RWPE1 (cell line): ENCODE data around the gene LRRC49.

ENCODE experiments used
- CTCF ChIA-PET: fragments of 350-600 bp; sonication (Branson Sonifier 250); formaldehyde crosslinking; extraction: SDS; loops from one replicate; lab custom pipeline; 2021; lab: Yijun Ruan, JAX
- POLR2A ChIA-PET: fragments of 400-600 bp; formaldehyde crosslinking; extraction: SDS; loops from one replicate; lab custom pipeline; 2020; ENCODE audit warnings: antibody characterized with exemption; ENCODE audit not compliant: low non-redundant PET; lab: Yijun Ruan, JAX
- DNase-seq: peaks from one replicate; pipeline ENCODE4 v3.0.0; 2012; ENCODE audit warnings: low spot score
- H3K27ac ChIP-seq: fragments of 450-650 bp; 2 replicates; pipeline ENCODE4 v1.5.1; 2017
- TF ChIP-seq, protein P1 (sequence below): fragments of 450-650 bp; conservative IDR thresholded peaks from 2 replicates; pipeline ENCODE4 v1.5.1; 2017; ENCODE audit warnings: low read depth, mild to moderate bottlenecking

LRRC49 gene

DNA sequence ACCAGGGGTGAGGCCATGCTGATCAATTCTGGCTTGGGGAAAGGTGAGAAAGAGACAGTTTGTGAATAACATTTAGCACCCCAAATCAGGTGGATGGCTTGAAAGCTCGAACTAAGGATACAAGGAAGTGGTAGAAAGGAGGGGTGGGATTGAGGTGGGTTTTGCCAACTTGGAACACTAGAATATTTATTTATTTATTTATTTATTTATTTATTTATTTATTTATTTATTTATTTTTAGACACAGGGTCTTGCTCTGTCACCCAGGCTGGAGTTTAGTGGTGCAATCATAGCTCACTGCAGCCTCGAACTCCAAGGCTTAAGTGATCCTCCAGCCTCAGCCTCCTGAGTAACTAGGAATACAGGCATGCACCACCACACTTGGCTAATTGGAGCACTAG is 191.6 kb downstream of the LRRC49 start:
- CTCF ChIA-PET = no interaction called here
- no peak for DNase-seq
- no peak overlapping the region for H3K27ac ChIP-seq
- TF ChIP-seq, protein P1, sequence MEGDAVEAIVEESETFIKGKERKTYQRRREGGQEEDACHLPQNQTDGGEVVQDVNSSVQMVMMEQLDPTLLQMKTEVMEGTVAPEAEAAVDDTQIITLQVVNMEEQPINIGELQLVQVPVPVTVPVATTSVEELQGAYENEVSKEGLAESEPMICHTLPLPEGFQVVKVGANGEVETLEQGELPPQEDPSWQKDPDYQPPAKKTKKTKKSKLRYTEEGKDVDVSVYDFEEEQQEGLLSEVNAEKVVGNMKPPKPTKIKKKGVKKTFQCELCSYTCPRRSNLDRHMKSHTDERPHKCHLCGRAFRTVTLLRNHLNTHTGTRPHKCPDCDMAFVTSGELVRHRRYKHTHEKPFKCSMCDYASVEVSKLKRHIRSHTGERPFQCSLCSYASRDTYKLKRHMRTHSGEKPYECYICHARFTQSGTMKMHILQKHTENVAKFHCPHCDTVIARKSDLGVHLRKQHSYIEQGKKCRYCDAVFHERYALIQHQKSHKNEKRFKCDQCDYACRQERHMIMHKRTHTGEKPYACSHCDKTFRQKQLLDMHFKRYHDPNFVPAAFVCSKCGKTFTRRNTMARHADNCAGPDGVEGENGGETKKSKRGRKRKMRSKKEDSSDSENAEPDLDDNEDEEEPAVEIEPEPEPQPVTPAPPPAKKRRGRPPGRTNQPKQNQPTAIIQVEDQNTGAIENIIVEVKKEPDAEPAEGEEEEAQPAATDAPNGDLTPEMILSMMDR = no peak
- POLR2A ChIA-PET = no interaction called here

DNA sequence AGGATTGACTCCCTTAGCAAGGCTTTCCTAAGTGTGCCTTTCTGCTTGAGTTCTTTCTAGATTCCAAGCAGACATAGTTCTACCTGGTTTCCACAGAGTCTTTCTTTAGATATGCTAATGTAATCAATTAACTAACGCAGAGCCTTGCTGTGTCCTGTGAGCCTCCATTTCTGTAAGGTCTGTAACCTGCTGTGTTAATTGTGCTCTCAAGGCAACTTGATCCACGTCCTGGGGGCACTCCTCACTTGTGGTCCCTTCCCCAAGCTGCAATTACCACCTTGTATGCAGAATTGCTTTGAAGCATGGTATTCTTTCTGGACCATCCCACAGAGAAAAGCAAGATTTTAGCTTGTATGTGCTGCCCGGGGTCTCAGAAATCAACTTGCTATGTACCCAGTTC is 193.2 kb downstream of the LRRC49 start:
- TF ChIP-seq, protein P1 = no peak
- POLR2A ChIA-PET = no interaction called here
- DNase-seq = no peak
- no peak overlapping the region for H3K27ac ChIP-seq
- CTCF ChIA-PET = interaction anchor here (0.9 kb wide), 1 partner anchor 22 kb away, joined by 3 read pairs; no protein-coding TSS in a partner anchor

DNA sequence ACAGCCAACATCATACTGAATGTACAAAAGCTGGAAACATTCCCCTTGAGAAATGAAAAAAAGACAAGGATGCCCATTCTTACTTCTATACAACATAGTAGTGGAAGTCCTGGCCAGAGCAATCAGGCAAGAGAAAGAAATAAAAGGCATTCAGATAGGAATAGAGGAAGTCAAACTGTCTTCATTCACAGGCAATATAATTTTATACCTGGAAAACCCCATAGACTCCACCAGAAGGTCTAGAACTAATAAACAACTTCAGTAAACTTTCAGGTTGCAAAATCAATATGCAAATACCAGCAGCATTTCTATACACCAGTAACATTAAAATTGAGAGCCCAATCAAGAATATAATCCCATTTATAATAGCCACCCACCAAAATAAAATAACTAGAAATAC is 195.5 kb downstream of the LRRC49 start:
- H3K27ac ChIP-seq = no peak overlapping the region
- POLR2A ChIA-PET = no interaction called here
- TF ChIP-seq, protein P1 = no peak
- DNase-seq = no peak
- CTCF ChIA-PET = no interaction called here

DNA sequence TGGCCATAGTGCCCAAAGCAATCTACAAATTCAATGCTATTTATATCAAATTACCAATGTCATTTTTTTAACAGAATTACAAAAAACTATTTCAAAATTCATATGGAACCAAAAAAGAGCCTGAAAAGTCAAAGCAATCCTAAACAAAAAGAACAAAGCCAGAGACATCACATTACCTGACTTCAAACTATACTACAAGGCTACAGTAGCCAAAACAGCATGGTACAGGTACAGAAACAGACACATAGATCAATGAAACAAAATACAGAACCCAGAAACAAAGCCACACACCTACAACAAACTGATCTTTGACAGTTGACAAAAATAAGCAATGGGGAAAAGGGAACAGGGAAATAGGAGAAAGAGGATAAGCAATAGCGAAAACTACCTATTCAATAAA is 196.1 kb downstream of the LRRC49 start:
- POLR2A ChIA-PET = no interaction called here
- TF ChIP-seq, protein P1 = no peak
- no peak for DNase-seq
- no peak overlapping the region for H3K27ac ChIP-seq
- CTCF ChIA-PET = no interaction called here

DNA sequence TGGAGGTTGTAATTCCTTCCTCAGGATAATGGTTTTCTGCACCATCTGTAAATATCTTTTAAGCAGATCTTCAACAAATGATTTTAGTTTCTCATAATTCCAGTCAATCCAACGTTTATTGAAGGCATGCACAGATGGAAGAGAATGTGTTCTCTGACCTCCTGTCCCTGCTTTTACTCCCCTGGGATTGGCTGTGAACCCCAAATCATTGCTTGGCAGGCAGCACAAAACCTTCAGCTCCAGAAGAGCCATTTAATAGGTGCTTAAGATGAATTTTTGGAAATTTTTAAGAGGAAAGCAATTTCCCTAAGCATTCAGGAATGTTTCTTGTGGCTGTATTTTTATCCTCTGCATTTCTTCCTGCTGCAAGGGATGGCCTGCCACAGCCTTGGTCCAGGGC is 197.2 kb downstream of the LRRC49 start:
- TF ChIP-seq, protein P1 = no peak
- no peak overlapping the region for H3K27ac ChIP-seq
- DNase-seq = no peak
- ChIA-PET POLR2A (no interaction called here), CTCF (no interaction called here)

DNA sequence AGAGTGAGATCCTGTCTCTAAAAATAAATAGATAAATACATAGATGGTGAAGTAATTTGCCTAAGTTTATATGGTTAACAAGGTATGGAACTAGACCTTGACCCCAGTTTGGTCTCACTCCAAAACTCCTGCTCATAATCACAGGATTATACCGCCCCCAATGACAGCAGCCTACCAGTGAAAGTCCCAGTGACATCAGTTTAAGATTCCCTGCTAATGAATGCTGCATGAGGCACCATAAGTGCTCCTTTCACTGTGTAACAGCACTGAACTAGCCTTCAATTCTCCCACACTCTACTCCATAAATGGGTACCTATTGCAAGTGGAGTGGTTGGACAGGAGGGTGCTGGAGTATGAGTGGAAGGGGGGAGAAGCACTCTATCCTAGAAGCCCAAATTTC is 199.0 kb downstream of the LRRC49 start:
- ChIA-PET CTCF (interaction anchor here (0.6 kb wide), 1 partner anchor 80 kb away, joined by 3 read pairs; no protein-coding TSS in a partner anchor), POLR2A (no interaction called here)
- TF ChIP-seq, protein P1 = no peak
- no peak for DNase-seq
- no peak overlapping the region for H3K27ac ChIP-seq
